ENCODE data around the gene RAD51B. TPM values are rescaled to one million over a fixed set of nuclear protein-coding genes. Genes with fewer than 3 reads are reported as not detected.

The RAD51B gene
- total RNA-seq, 2 donors from 2014 or later, result 22.8 to 33.8 TPM

DNA sequence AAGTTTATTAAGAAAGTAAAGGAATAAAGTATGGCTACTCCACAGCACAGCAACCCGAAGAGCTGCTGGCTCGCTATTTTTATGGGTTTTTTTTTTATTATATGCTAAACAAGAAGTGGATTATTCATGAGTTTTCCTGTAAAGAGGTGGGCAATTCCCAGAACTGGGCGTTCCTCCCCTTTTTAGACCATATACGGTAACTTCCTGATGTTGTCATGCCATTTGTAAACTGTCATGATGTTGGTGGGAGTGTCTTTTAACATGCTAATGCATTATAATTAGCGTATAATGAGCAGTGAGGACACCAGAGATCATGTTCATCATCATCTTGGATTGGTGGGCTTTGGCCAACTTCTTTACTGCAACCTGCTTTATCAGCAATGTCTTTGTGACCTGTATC is 600.8 kb downstream of the RAD51B start:
- no peak for DNase-seq
- Mint-ChIP-seq H3K27ac (no peak overlapping the region), H3K27me3 (ENCODE audit: insufficient read depth) (no peaks in the 10 kb centered on the region), H3K4me1 (peaks cover 26% of the 10 kb centered on the region), H3K9me3 (no peaks in the 10 kb centered on the region), H3K4me3 (no peak overlapping the region), H3K36me3 (ENCODE audit: low read depth) (no peaks in the 10 kb centered on the region)
- TF ChIP-seq, protein P1, sequence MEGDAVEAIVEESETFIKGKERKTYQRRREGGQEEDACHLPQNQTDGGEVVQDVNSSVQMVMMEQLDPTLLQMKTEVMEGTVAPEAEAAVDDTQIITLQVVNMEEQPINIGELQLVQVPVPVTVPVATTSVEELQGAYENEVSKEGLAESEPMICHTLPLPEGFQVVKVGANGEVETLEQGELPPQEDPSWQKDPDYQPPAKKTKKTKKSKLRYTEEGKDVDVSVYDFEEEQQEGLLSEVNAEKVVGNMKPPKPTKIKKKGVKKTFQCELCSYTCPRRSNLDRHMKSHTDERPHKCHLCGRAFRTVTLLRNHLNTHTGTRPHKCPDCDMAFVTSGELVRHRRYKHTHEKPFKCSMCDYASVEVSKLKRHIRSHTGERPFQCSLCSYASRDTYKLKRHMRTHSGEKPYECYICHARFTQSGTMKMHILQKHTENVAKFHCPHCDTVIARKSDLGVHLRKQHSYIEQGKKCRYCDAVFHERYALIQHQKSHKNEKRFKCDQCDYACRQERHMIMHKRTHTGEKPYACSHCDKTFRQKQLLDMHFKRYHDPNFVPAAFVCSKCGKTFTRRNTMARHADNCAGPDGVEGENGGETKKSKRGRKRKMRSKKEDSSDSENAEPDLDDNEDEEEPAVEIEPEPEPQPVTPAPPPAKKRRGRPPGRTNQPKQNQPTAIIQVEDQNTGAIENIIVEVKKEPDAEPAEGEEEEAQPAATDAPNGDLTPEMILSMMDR (conservative IDR thresholded peaks at IDR 0.05), result no peak
- peaks cover 5% of the 10 kb centered on the region for H3K9me3 ChIP-seq (ENCODE audit: control insufficient read depth, low read length)
- no peak overlapping the region for H3K4me3 ChIP-seq (ENCODE audit: low read length)
- no peaks in the 10 kb centered on the region for H3K27me3 ChIP-seq (ENCODE audit: control insufficient read depth, insufficient read depth, low read length, poor library complexity, severe bottlenecking)
- WGBS, 2 experiments (ENCODE audit: insufficient coverage in 1 of 2, insufficient read length in 1 of 2), result 74 to 78% methylated on average over 5 of the region's 5 CpGs
- H3K9ac ChIP-seq (ENCODE audit: extremely low read depth, low read length, poor library complexity, severe bottlenecking), result no peak overlapping the region
- H3K4me1 ChIP-seq (ENCODE audit: control insufficient read depth, insufficient read depth, low read length), result peaks cover 9% of the 10 kb centered on the region
- H3K36me3 ChIP-seq (ENCODE audit: control insufficient read depth, insufficient read depth, low read length), result no peaks in the 10 kb centered on the region
- H3K27ac ChIP-seq (ENCODE audit: low read depth, low read length), result no peak overlapping the region

- no peak for DNase-seq
- Histone ChIP-seq H3K27ac (ENCODE audit: low read depth, low read length) (no peak overlapping the region), H3K36me3 (ENCODE audit: control insufficient read depth, insufficient read depth, low read length) (no peaks in the 10 kb centered on the region), H3K4me3 (ENCODE audit: low read length) (no peak overlapping the region), H3K9ac (ENCODE audit: extremely low read depth, low read length, poor library complexity, severe bottlenecking) (no peak overlapping the region), H3K9me3 (ENCODE audit: control insufficient read depth, low read length) (peaks cover 9% of the 10 kb centered on the region), H3K27me3 (ENCODE audit: control insufficient read depth, insufficient read depth, low read length, poor library complexity, severe bottlenecking) (no peaks in the 10 kb centered on the region), H3K4me1 (ENCODE audit: control insufficient read depth, insufficient read depth, low read length) (peaks cover 8% of the 10 kb centered on the region)
- Mint-ChIP-seq H3K27me3 (ENCODE audit: insufficient read depth) (no peaks in the 10 kb centered on the region), H3K27ac (no peak overlapping the region), H3K4me1 (peaks cover 24% of the 10 kb centered on the region), H3K36me3 (ENCODE audit: low read depth) (no peaks in the 10 kb centered on the region), H3K9me3 (no peaks in the 10 kb centered on the region), H3K4me3 (no peak overlapping the region)
- TF ChIP-seq, protein P1 (conservative IDR thresholded peaks at IDR 0.05), result no peak
- WGBS, 2 experiments (ENCODE audit: insufficient coverage in 1 of 2, insufficient read length in 1 of 2), result 61% methylated on average over 3 of the region's 3 CpGs; no CpG with 5 or more reads in 1 of the 2 experiments
Observed at GRCh38 chr14:68421116-68421515, 601.5 kb downstream of the RAD51B start.

DNA sequence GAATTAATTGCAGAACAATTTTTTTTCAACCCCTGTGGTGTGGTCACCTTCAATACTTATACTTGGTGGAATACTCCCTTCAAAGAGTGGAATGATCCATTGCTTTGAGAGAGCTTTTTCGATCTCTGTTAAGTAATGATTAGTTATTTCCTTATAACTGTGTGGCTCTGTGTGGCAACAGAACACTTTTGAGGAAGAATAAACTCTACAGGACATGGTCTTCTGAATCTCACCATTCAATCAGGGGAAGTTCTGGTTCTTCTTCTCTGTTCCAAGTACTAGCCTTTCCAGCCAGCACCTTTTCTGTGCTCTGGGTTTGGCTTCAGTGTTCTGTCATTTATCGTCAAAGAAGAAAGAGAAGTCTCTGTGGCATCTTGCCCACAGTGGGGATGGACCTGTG is 604.1 kb downstream of the RAD51B start:
- DNase-seq, result no peak
- Histone ChIP-seq H3K27me3 (ENCODE audit: control insufficient read depth, insufficient read depth, low read length, poor library complexity, severe bottlenecking) (no peaks in the 10 kb centered on the region), H3K9me3 (ENCODE audit: control insufficient read depth, low read length) (peaks cover 9% of the 10 kb centered on the region), H3K4me3 (ENCODE audit: low read length) (no peak overlapping the region), H3K4me1 (ENCODE audit: control insufficient read depth, insufficient read depth, low read length) (peaks cover 8% of the 10 kb centered on the region), H3K9ac (ENCODE audit: extremely low read depth, low read length, poor library complexity, severe bottlenecking) (no peak overlapping the region), H3K36me3 (ENCODE audit: control insufficient read depth, insufficient read depth, low read length) (no peaks in the 10 kb centered on the region), H3K27ac (ENCODE audit: low read depth, low read length) (no peak overlapping the region)
- no peaks in the 10 kb centered on the region for H3K36me3 Mint-ChIP-seq (ENCODE audit: low read depth)
- TF ChIP-seq, protein P1 (conservative IDR thresholded peaks at IDR 0.05), result no peak
- no peak overlapping the region for H3K27ac Mint-ChIP-seq
- H3K9me3 Mint-ChIP-seq, result no peaks in the 10 kb centered on the region
- H3K4me1 Mint-ChIP-seq, result peaks cover 20% of the 10 kb centered on the region
- H3K27me3 Mint-ChIP-seq (ENCODE audit: insufficient read depth), result no peaks in the 10 kb centered on the region
- no peak overlapping the region for H3K4me3 Mint-ChIP-seq
- WGBS, 2 experiments (ENCODE audit: insufficient coverage in 1 of 2, insufficient read length in 1 of 2), result 71% methylated on average over 2 of the region's 2 CpGs; no CpG with 5 or more reads in 1 of the 2 experiments

Data from endodermal cell (in vitro differentiated cells).